HG03432 (cell line): ENCODE data around the gene GGA1.
"Not testable (repeated sequence)": the region's sequence is repeated elsewhere in the genome, so short reads cannot be mapped to it uniquely, and the experiment has no call there.

ENCODE experiments used
- ATAC-seq: cut with Tn5 transposase; IDR thresholded peaks from one replicate; pipeline ENCODE4 v1.9.1; 2021; ENCODE audit warnings: mild to moderate bottlenecking, moderate library complexity; ENCODE audit not compliant: unreplicated experiment

Gene GGA1

GRCh38 chr22:37609240-37610152 is 862 bp downstream of the GGA1 start:
- no peak for ATAC-seq

GRCh38 chr22:37610153-37610475 is 1.5 kb downstream of the GGA1 start:
- not testable (repeated sequence) for ATAC-seq

- ATAC-seq: no peak
Measured at GRCh38 chr22:37610480-37611129, 2.0 kb downstream of the GGA1 start.

GRCh38 chr22:37611207-37611606 is 2.6 kb downstream of the GGA1 start:
- no peak for ATAC-seq

- no peak for ATAC-seq
Measured at GRCh38 chr22:37616201-37617083, 7.8 kb downstream of the GGA1 start.

GRCh38 chr22:37617431-37617830 is 8.8 kb downstream of the GGA1 start:
- ATAC-seq: no peak

- no peak for ATAC-seq
Measured at GRCh38 chr22:37618072-37618656, 9.5 kb downstream of the GGA1 start.

GRCh38 chr22:37618674-37619073 is 10.0 kb downstream of the GGA1 start:
- no peak for ATAC-seq

- ATAC-seq: no peak
Measured at GRCh38 chr22:37619991-37620390, 11.4 kb downstream of the GGA1 start.

GRCh38 chr22:37621352-37621860 is 12.8 kb downstream of the GGA1 start:
- no peak for ATAC-seq

GRCh38 chr22:37623075-37624016 is 14.7 kb downstream of the GGA1 start:
- ATAC-seq: no peak

GRCh38 chr22:37624017-37624365 is 15.4 kb downstream of the GGA1 start:
- no peak for ATAC-seq

GRCh38 chr22:37624876-37625275 is 16.2 kb downstream of the GGA1 start:
- no peak for ATAC-seq

- no peak for ATAC-seq
Measured at GRCh38 chr22:37625737-37626136, 17.1 kb downstream of the GGA1 start.

- no peak for ATAC-seq
Measured at GRCh38 chr22:37626144-37626543, 17.5 kb downstream of the GGA1 start.

GRCh38 chr22:37626556-37627075 is 18.0 kb downstream of the GGA1 start:
- ATAC-seq: no peak

- no peak for ATAC-seq
Measured at GRCh38 chr22:37627121-37627520, 18.5 kb downstream of the GGA1 start.

- no peak for ATAC-seq
Measured at GRCh38 chr22:37627545-37627944, 18.9 kb downstream of the GGA1 start.

GRCh38 chr22:37628830-37629229 is 20.2 kb downstream of the GGA1 start:
- no peak for ATAC-seq

GRCh38 chr22:37629928-37630327 is 21.3 kb downstream of the GGA1 start:
- ATAC-seq: no peak
